ENCODE results near the gene GOLGA2.

DNA sequence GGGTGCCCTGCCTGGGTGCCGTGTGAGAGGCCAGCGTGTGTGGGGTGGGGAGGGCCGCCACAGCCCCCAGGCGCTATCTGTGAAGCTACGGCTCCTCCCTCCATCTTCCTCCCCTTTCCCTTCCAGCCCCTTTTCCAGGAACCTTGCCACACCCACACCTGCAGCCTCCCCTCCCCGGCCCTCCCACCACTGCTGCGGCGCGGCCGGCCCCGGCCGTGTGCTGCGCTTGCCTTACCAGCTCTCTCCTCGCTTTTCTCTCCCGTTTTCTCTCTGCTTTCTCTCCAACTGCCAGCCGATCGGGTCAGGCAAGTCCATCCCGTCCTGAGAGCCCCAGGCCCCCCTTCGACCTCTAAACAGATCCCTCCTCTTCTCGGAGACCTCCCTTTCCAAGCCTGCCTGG is 21.4 kb downstream of the GOLGA2 start:
- TF ChIP-seq, protein P1, sequence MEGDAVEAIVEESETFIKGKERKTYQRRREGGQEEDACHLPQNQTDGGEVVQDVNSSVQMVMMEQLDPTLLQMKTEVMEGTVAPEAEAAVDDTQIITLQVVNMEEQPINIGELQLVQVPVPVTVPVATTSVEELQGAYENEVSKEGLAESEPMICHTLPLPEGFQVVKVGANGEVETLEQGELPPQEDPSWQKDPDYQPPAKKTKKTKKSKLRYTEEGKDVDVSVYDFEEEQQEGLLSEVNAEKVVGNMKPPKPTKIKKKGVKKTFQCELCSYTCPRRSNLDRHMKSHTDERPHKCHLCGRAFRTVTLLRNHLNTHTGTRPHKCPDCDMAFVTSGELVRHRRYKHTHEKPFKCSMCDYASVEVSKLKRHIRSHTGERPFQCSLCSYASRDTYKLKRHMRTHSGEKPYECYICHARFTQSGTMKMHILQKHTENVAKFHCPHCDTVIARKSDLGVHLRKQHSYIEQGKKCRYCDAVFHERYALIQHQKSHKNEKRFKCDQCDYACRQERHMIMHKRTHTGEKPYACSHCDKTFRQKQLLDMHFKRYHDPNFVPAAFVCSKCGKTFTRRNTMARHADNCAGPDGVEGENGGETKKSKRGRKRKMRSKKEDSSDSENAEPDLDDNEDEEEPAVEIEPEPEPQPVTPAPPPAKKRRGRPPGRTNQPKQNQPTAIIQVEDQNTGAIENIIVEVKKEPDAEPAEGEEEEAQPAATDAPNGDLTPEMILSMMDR (IDR thresholded peaks at IDR 0.05), result no peak
- TF ChIP-seq POLR2A (IDR thresholded peaks at IDR 0.05), result no peak

All from right lobe of liver (tissue), 4 donors.